OCI-LY7 (cell line): ENCODE results near the gene SLC44A5. TPM values are rescaled to one million over a fixed set of nuclear protein-coding genes. Genes with fewer than 3 reads are reported as not detected.
"Not testable (repeated sequence)": the region's sequence is repeated elsewhere in the genome, so short reads cannot be mapped to it uniquely, and the experiment has no call there.

Source experiments
- BruUV-seq: library from RNA; stranded (reverse); fragments of 400-500 nt; replicated peaks from 2 replicates; lab custom pipeline; 2021; lab: Mats Ljungman, UMichigan
- CTCF ChIA-PET: fragments of 300-600 bp; sonication (Branson Sonifier 250); formaldehyde crosslinking; loops from one replicate; lab custom pipeline; 2022; ENCODE audit warnings: antibody characterized with exemption; ENCODE audit not compliant: unreplicated experiment; lab: Charles Lee
- POLR2A ChIA-PET: fragments of 300-600 bp; sonication (Branson Sonifier 250); formaldehyde crosslinking; loops from one replicate; lab custom pipeline; 2022; ENCODE audit warnings: antibody characterized with exemption; lab: Charles Lee
- DNase-seq: peaks from one replicate; pipeline ENCODE4 v3.0.0-alpha.2; 2015; ENCODE audit warnings: low spot score
- H2AFZ ChIP-seq: fragments of 200-600 bp; sonication (generic), shearing (Covaris generic); 2 replicates; pipeline ENCODE4 v1.6.1; 2014; ENCODE audit warnings: mild to moderate bottlenecking, antibody characterized with exemption, low read length, moderate library complexity
- H3K27ac ChIP-seq: fragments of 200-600 bp; sonication (generic); 2 replicates; pipeline ENCODE4 v1.5.1; 2014; ENCODE audit warnings: mixed run types, low read depth, mild to moderate bottlenecking, moderate library complexity, low read length, inconsistent platforms; ENCODE audit not compliant: poor library complexity, severe bottlenecking
- H3K36me3 ChIP-seq: fragments of 200-600 bp; sonication (generic); 2 replicates; pipeline ENCODE4 v1.6.1; 2014; ENCODE audit warnings: mild to moderate bottlenecking, antibody characterized with exemption, low read length, moderate library complexity, mixed read lengths; ENCODE audit not compliant: insufficient read depth
- H3K4me1 ChIP-seq: fragments of 200-600 bp; sonication (generic); 2 replicates; pipeline ENCODE4 v1.5.1; 2014; ENCODE audit warnings: mild to moderate bottlenecking, low read length; ENCODE audit not compliant: insufficient read depth, poor library complexity, severe bottlenecking
- H3K4me2 ChIP-seq: fragments of 200-600 bp; sonication (generic); 2 replicates; pipeline ENCODE4 v1.6.1; 2014; ENCODE audit warnings: mild to moderate bottlenecking, low read length
- H3K4me3 ChIP-seq: fragments of 200-600 bp; sonication (generic); 2 replicates; pipeline ENCODE4 v1.5.1; 2014; ENCODE audit warnings: mild to moderate bottlenecking, low read depth, low read length; ENCODE audit not compliant: poor library complexity, severe bottlenecking
- H3K79me2 ChIP-seq: fragments of 200-600 bp; sonication (generic); 2 replicates; pipeline ENCODE4 v1.6.1; 2016; ENCODE audit warnings: low read depth, mild to moderate bottlenecking, low read length, moderate library complexity, mixed read lengths; ENCODE audit not compliant: insufficient read depth
- H3K9me2 ChIP-seq: fragments of 200-600 bp; sonication (generic); 2 replicates; pipeline ENCODE4 v1.6.1; 2016; ENCODE audit warnings: mild to moderate bottlenecking, low read length, mixed read lengths; ENCODE audit not compliant: insufficient read depth
- H3K9me3 ChIP-seq: fragments of 200-600 bp; sonication (generic); 2 replicates; pipeline ENCODE4 v1.6.1; 2014; ENCODE audit warnings: mild to moderate bottlenecking, mixed run types, low read length, mixed read lengths
- H4K20me1 ChIP-seq: fragments of 200-600 bp; sonication (generic); 2 replicates; pipeline ENCODE4 v1.6.1; 2014; ENCODE audit warnings: mild to moderate bottlenecking, antibody characterized with exemption, low read length, moderate library complexity, mixed read lengths; ENCODE audit not compliant: insufficient read depth
- EZH2phosphoT487 ChIP-seq: fragments of 200-600 bp; sonication (generic); IDR thresholded peaks from 2 replicates; pipeline ENCODE4 v1.6.1; 2018; ENCODE audit warnings: low read depth, borderline replicate concordance, mild to moderate bottlenecking, mixed run types, antibody characterized with exemption, low read length, moderate library complexity, mixed read lengths
- intact Hi-C: fragments of 100-400 bp; cut with micrococcal nuclease; formaldehyde crosslinking; loops from one replicate; pipeline ENCODE4 v1.10.0; 2022; ENCODE audit not compliant: unreplicated experiment
- total RNA-seq, 2 experiments: library from RNA; depleted of rRNA in 1 of 2; stranded (reverse); fragments of >200 nt in 1 of 2; shearing (Covaris generic) in 1 of 2; gene quantifications; 2 replicates each; pipeline ENCODE4 v1.2.3, GENCODE V29; 2014 to 2022
- TF ChIP-seq, protein P1 (sequence below): fragments of 200-600 bp; sonication (generic); conservative IDR thresholded peaks from 2 replicates; pipeline ENCODE4 v1.5.1; 2014; ENCODE audit warnings: mild to moderate bottlenecking, antibody characterized with exemption, low read length, moderate library complexity, mixed read lengths

The SLC44A5 gene
- total RNA-seq, 2 experiments from 2014 or later: not detected

- no peaks in the 10 kb centered on the region for H3K79me2 ChIP-seq
- no peaks in the 10 kb centered on the region for H3K36me3 ChIP-seq
- no peak overlapping the region for H2AFZ ChIP-seq
- H4K20me1 ChIP-seq: no peaks in the 10 kb centered on the region
- H3K4me1 ChIP-seq: no peaks in the 10 kb centered on the region
- H3K4me2 ChIP-seq: no peak overlapping the region
- H3K4me3 ChIP-seq: no peak overlapping the region
- BruUV-seq: no TSS peak
- H3K27ac ChIP-seq: no peak overlapping the region
- no peak for TF ChIP-seq EZH2phosphoT487
- TF ChIP-seq, protein P1, sequence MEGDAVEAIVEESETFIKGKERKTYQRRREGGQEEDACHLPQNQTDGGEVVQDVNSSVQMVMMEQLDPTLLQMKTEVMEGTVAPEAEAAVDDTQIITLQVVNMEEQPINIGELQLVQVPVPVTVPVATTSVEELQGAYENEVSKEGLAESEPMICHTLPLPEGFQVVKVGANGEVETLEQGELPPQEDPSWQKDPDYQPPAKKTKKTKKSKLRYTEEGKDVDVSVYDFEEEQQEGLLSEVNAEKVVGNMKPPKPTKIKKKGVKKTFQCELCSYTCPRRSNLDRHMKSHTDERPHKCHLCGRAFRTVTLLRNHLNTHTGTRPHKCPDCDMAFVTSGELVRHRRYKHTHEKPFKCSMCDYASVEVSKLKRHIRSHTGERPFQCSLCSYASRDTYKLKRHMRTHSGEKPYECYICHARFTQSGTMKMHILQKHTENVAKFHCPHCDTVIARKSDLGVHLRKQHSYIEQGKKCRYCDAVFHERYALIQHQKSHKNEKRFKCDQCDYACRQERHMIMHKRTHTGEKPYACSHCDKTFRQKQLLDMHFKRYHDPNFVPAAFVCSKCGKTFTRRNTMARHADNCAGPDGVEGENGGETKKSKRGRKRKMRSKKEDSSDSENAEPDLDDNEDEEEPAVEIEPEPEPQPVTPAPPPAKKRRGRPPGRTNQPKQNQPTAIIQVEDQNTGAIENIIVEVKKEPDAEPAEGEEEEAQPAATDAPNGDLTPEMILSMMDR: no peak
- ChIA-PET CTCF (no interaction called here), POLR2A (interaction anchor here (0.6 kb wide), 1 partner anchor 270 kb away, joined by 3 read pairs; no protein-coding TSS in a partner anchor)
- H3K9me3 ChIP-seq: no peaks in the 10 kb centered on the region
- intact Hi-C loops: no loop called here
- DNase-seq: no peak
- H3K9me2 ChIP-seq: no peaks in the 10 kb centered on the region
These were observed 352.6 kb downstream of the SLC44A5 start for GRCh38 chr1:75258351-75258750.

- H3K4me3 ChIP-seq: no peak overlapping the region
- ChIA-PET CTCF (no interaction called here), POLR2A (no interaction called here)
- TF ChIP-seq, protein P1: peak; percentile 33; the same call in 1 of the 2 replicates
- no peak for TF ChIP-seq EZH2phosphoT487
- H3K9me2 ChIP-seq: no peaks in the 10 kb centered on the region
- H3K36me3 ChIP-seq: no peaks in the 10 kb centered on the region
- H3K4me1 ChIP-seq: no peaks in the 10 kb centered on the region
- no peak for DNase-seq
- H3K4me2 ChIP-seq: no peak overlapping the region
- no peaks in the 10 kb centered on the region for H3K9me3 ChIP-seq
- H2AFZ ChIP-seq: no peak overlapping the region
- BruUV-seq: no TSS peak
- intact Hi-C loops: no loop called here
- H4K20me1 ChIP-seq: no peaks in the 10 kb centered on the region
- no peaks in the 10 kb centered on the region for H3K79me2 ChIP-seq
- H3K27ac ChIP-seq: no peak overlapping the region
These were observed 353.5 kb downstream of the SLC44A5 start for GRCh38 chr1:75257424-75257823.

DNA sequence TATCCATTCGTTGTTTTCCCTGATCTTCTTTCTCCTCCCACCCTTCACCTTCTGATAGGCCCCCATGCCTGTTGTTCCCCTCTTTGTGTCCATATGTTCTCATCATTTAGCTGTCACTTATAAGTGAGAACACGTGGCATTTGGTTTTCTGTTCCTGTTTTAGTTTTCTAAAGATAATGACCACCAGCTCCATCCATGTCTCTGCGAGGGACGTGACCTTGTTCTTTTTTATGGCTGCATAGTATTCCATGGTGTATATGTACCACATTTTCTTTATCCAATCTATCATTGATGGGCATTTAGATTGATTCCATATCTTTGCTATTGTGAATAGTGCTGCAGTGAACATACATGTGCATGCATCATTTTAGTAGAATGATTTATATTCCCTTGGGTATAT lies 360.8 kb downstream of the SLC44A5 start:
- H4K20me1 ChIP-seq, H3K4me3 ChIP-seq, H3K4me1 ChIP-seq, H3K9me3 ChIP-seq, H3K36me3 ChIP-seq, H3K9me2 ChIP-seq, H3K79me2 ChIP-seq, intact Hi-C loops, BruUV-seq, DNase-seq, H3K27ac ChIP-seq, H3K4me2 ChIP-seq, CTCF ChIA-PET, POLR2A ChIA-PET, H2AFZ ChIP-seq: not testable (repeated sequence)
